Liver (tissue), 9 donors: ENCODE measurements around the gene ARHGAP10. TPM values are rescaled to one million over a fixed set of nuclear protein-coding genes. Genes with fewer than 3 reads are reported as not detected.

Experiments
- DNase-seq: peaks from one replicate; pipeline ENCODE4 v3.0.0-alpha.2; 2017; ENCODE audit warnings: low spot score
- H3K27ac ChIP-seq, 2 donors: one replicate each; pipeline ENCODE4 v1.7.0; 2013; ENCODE audit warnings: inconsistent platforms in 2 of 2, low read length in 2 of 2, control low read depth in 1 of 2, low read depth in 1 of 2, mild to moderate bottlenecking in 1 of 2
- H3K27me3 ChIP-seq, 4 donors: one replicate each; pipeline versions ENCODE4 v1.6.1 to v1.7.0; 2013; ENCODE audit warnings: low read length in 3 of 4, inconsistent platforms in 1 of 4, mild to moderate bottlenecking in 1 of 4, moderate library complexity in 1 of 4; ENCODE audit not compliant: control insufficient read depth in 4 of 4, insufficient read depth in 4 of 4
- H3K36me3 ChIP-seq, 4 donors: one replicate each; pipeline versions ENCODE4 v1.6.1 to v1.7.0; 2013; ENCODE audit warnings: low read length in 3 of 4, mild to moderate bottlenecking in 3 of 4, low read depth in 1 of 4, moderate library complexity in 1 of 4; ENCODE audit not compliant: control insufficient read depth in 4 of 4, insufficient read depth in 3 of 4
- H3K4me1 ChIP-seq, 4 donors: one replicate each; pipeline versions ENCODE4 v1.6.1 to v1.7.0; 2013; ENCODE audit warnings: low read length in 3 of 4, mild to moderate bottlenecking in 3 of 4, moderate library complexity in 1 of 4; ENCODE audit not compliant: control insufficient read depth in 4 of 4, insufficient read depth in 4 of 4
- H3K4me3 ChIP-seq, 3 donors: one replicate each; pipeline versions ENCODE4 v1.6.1 to v1.7.0; 2013; ENCODE audit warnings: low read length in 3 of 3, control low read depth in 1 of 3, low read depth in 1 of 3, mild to moderate bottlenecking in 1 of 3
- H3K9ac ChIP-seq, 2 donors: one replicate each; pipeline ENCODE4 v1.7.0; 2013; ENCODE audit warnings: low read length in 2 of 2, mild to moderate bottlenecking in 2 of 2, moderate library complexity in 2 of 2, control low read depth in 1 of 2, low read depth in 1 of 2
- H3K9me3 ChIP-seq, 4 donors: one replicate each; pipeline versions ENCODE4 v1.6.1 to v1.7.0; 2013; ENCODE audit warnings: low read length in 3 of 4; ENCODE audit not compliant: control insufficient read depth in 4 of 4
- FOXA1 ChIP-seq: IDR thresholded peaks from 2 replicates; pipeline ENCODE4 v1.6.1; 2016; ENCODE audit warnings: antibody characterized with exemption
- FOXA2 ChIP-seq: IDR thresholded peaks from 2 replicates; pipeline ENCODE4 v1.6.1; 2016; ENCODE audit warnings: antibody characterized with exemption
- GABPA ChIP-seq, 2 donors: IDR thresholded peaks in 1 of 2; conservative IDR thresholded peaks in 1 of 2; 2 replicates each; pipeline ENCODE4 v1.6.1; 2016; ENCODE audit warnings: antibody characterized with exemption in 2 of 2, mild to moderate bottlenecking in 1 of 2, moderate library complexity in 1 of 2
- HNF4A ChIP-seq, 2 donors: conservative IDR thresholded peaks; 2 replicates each; pipeline ENCODE4 v1.6.1; 2016; ENCODE audit warnings: antibody characterized with exemption in 2 of 2, mild to moderate bottlenecking in 2 of 2
- HNF4G ChIP-seq: IDR thresholded peaks from 2 replicates; pipeline ENCODE4 v1.6.1; 2016; ENCODE audit warnings: antibody characterized with exemption
- JUND ChIP-seq, 2 donors: IDR thresholded peaks; 2 replicates each; pipeline ENCODE4 v1.6.1; 2016; ENCODE audit warnings: antibody characterized with exemption in 2 of 2
- NR2F2 ChIP-seq: IDR thresholded peaks from 2 replicates; pipeline ENCODE4 v1.6.1; 2016; ENCODE audit warnings: antibody characterized with exemption
- RAD21 ChIP-seq, 2 donors: IDR thresholded peaks; 2 replicates each; pipeline ENCODE4 v1.6.1; 2016; ENCODE audit warnings: antibody characterized with exemption in 2 of 2, mild to moderate bottlenecking in 2 of 2
- RXRA ChIP-seq, 2 donors: IDR thresholded peaks; 2 replicates each; pipeline ENCODE4 v1.6.1; 2017 to 2018; ENCODE audit warnings: antibody characterized with exemption in 2 of 2, mild to moderate bottlenecking in 1 of 2
- YY1 ChIP-seq: IDR thresholded peaks from 2 replicates; pipeline ENCODE4 v1.6.1; 2016; ENCODE audit warnings: antibody characterized with exemption, mild to moderate bottlenecking
- WGBS: extraction: QIAGEN DNeasy Blood & Tissue Kit; methylation state at CpG from one replicate; pipeline ENCODE4 v1.1.7; 2013; 5-methylcytosine and 5-hydroxymethylcytosine counted together
- polyA plus RNA-seq, 2 donors: library from polyadenylated mRNA; stranded (reverse) in 1 of 2; unstranded in 1 of 2; fragments of 200-250 nt in 1 of 2; fragments of >200 nt in 1 of 2; fragmentation: Nextera tagmentation in 1 of 2; extraction: Ambion mirVana in 1 of 2; gene quantifications; one replicate each; pipeline versions ENCODE4 v1.2.1 to v1.2.3, GENCODE V29; 2013 to 2015
- total RNA-seq, 2 donors: library from RNA; depleted of rRNA; stranded (reverse); fragments of >200 nt; gene quantifications; one replicate each; pipeline ENCODE4 v1.2.3, GENCODE V29; 2014
- TF ChIP-seq, protein P1 (sequence below): IDR thresholded peaks from 2 replicates; pipeline ENCODE4 v1.6.1; 2016; ENCODE audit warnings: antibody characterized with exemption
- TF ChIP-seq, protein P2 (sequence below): IDR thresholded peaks from 2 replicates; pipeline ENCODE4 v1.6.1; 2016; ENCODE audit warnings: antibody characterized with exemption
- TF ChIP-seq, protein P3 (sequence below): fragments of 150-350 bp; IDR thresholded peaks from 2 replicates; pipeline ENCODE4 v1.5.1; 2017; ENCODE audit warnings: improper control_type of control experiment, low read depth, low read length; ENCODE audit not compliant: missing input control
- TF ChIP-seq, protein P4 (sequence below): IDR thresholded peaks from 2 replicates; pipeline ENCODE4 v1.6.1; 2016; ENCODE audit warnings: antibody characterized with exemption, mild to moderate bottlenecking
- donor health status: healthy.
- donor health status: healthy.
- donor health status: healthy.
- donor health status: healthy.
- donor health status: healthy.

Gene ARHGAP10
- total and polyA plus RNA-seq, 4 donors, result 1.5 to 13.0 (median 4.3) TPM

DNA sequence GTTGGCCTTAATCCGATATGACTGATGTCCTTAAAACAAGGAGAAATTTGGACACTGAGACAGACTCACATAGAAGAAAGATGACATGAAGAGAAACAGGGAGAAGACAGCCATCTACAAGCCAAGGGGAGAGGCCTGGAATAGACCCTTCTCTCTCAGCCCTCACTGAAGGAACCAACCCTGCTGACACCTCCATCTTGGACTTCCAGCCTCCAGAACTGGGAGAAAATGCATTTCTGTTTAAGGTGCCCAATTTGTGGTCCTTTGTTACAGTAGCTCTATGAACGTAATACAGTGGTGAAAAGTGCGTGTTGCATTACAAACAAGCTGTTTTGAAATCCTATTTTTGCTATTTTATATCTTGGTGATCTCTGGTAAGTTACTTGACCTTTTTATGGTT is 343.6 kb downstream of the ARHGAP10 start (continued):
- TF ChIP-seq, protein P1, sequence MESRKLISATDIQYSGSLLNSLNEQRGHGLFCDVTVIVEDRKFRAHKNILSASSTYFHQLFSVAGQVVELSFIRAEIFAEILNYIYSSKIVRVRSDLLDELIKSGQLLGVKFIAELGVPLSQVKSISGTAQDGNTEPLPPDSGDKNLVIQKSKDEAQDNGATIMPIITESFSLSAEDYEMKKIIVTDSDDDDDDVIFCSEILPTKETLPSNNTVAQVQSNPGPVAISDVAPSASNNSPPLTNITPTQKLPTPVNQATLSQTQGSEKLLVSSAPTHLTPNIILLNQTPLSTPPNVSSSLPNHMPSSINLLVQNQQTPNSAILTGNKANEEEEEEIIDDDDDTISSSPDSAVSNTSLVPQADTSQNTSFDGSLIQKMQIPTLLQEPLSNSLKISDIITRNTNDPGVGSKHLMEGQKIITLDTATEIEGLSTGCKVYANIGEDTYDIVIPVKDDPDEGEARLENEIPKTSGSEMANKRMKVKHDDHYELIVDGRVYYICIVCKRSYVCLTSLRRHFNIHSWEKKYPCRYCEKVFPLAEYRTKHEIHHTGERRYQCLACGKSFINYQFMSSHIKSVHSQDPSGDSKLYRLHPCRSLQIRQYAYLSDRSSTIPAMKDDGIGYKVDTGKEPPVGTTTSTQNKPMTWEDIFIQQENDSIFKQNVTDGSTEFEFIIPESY, result no peak
- TF ChIP-seq, protein P2, sequence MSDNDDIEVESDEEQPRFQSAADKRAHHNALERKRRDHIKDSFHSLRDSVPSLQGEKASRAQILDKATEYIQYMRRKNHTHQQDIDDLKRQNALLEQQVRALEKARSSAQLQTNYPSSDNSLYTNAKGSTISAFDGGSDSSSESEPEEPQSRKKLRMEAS, result no peak
- TF ChIP-seq FOXA2, result no peak
- no peak for TF ChIP-seq HNF4A (conservative IDR thresholded peaks at IDR 0.05)
- TF ChIP-seq RXRA (IDR thresholded peaks at IDR 0.05), result no peak
- TF ChIP-seq NR2F2, result no peak
- TF ChIP-seq HNF4G, result no peak
- no peak for TF ChIP-seq GABPA (IDR thresholded peaks at IDR 0.05 in 1 of 2, conservative IDR thresholded peaks at IDR 0.05 in 1 of 2)

DNA sequence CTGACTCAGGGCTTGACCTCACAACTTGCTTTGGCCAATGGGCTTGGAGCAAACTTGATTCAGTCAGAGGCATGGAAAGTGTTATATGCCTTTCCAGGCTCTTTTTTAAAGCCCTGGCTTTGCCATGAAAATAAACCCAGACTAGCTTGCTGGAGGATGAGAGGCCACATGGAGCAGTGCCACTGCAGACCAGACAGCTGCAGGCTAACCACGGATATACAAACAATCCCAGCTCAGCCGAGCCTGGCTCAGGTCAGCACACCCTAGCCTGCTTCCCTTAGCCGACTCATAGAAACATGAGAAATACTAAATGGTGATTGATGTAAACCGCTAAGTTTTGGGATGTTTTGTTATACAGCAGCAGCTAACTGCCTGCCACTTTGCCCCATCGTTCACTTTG is 345.1 kb downstream of the ARHGAP10 start:
- Histone ChIP-seq H3K36me3 (peaks cover 3 to 37% (median 17%) of the 10 kb centered on the region in 4 donors), H3K4me1 (no peaks in the 10 kb centered on the region), H3K27me3 (no peaks in the 10 kb centered on the region), H3K9ac (no peak overlapping the region), H3K9me3 (peaks cover 0 to 7% (median 2%) of the 10 kb centered on the region in 4 donors), H3K27ac (no peak overlapping the region), H3K4me3 (no peak overlapping the region)
- 90% methylated on average over 5 of the region's 5 CpGs for WGBS
- TF ChIP-seq, protein P3, sequence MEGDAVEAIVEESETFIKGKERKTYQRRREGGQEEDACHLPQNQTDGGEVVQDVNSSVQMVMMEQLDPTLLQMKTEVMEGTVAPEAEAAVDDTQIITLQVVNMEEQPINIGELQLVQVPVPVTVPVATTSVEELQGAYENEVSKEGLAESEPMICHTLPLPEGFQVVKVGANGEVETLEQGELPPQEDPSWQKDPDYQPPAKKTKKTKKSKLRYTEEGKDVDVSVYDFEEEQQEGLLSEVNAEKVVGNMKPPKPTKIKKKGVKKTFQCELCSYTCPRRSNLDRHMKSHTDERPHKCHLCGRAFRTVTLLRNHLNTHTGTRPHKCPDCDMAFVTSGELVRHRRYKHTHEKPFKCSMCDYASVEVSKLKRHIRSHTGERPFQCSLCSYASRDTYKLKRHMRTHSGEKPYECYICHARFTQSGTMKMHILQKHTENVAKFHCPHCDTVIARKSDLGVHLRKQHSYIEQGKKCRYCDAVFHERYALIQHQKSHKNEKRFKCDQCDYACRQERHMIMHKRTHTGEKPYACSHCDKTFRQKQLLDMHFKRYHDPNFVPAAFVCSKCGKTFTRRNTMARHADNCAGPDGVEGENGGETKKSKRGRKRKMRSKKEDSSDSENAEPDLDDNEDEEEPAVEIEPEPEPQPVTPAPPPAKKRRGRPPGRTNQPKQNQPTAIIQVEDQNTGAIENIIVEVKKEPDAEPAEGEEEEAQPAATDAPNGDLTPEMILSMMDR, result no peak
- TF ChIP-seq, protein P4, sequence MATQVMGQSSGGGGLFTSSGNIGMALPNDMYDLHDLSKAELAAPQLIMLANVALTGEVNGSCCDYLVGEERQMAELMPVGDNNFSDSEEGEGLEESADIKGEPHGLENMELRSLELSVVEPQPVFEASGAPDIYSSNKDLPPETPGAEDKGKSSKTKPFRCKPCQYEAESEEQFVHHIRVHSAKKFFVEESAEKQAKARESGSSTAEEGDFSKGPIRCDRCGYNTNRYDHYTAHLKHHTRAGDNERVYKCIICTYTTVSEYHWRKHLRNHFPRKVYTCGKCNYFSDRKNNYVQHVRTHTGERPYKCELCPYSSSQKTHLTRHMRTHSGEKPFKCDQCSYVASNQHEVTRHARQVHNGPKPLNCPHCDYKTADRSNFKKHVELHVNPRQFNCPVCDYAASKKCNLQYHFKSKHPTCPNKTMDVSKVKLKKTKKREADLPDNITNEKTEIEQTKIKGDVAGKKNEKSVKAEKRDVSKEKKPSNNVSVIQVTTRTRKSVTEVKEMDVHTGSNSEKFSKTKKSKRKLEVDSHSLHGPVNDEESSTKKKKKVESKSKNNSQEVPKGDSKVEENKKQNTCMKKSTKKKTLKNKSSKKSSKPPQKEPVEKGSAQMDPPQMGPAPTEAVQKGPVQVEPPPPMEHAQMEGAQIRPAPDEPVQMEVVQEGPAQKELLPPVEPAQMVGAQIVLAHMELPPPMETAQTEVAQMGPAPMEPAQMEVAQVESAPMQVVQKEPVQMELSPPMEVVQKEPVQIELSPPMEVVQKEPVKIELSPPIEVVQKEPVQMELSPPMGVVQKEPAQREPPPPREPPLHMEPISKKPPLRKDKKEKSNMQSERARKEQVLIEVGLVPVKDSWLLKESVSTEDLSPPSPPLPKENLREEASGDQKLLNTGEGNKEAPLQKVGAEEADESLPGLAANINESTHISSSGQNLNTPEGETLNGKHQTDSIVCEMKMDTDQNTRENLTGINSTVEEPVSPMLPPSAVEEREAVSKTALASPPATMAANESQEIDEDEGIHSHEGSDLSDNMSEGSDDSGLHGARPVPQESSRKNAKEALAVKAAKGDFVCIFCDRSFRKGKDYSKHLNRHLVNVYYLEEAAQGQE, result no peak
- no peak for TF ChIP-seq HNF4A (conservative IDR thresholded peaks at IDR 0.05)
- TF ChIP-seq FOXA2, result no peak
- TF ChIP-seq RAD21 (IDR thresholded peaks at IDR 0.05), result no peak
- no peak for TF ChIP-seq FOXA1
- no peak for TF ChIP-seq YY1
- TF ChIP-seq JUND (IDR thresholded peaks at IDR 0.05), result no peak
- TF ChIP-seq, protein P2, result no peak
- DNase-seq, result no peak
